ENCODE data around the gene RAPGEF3.

Gene RAPGEF3

GRCh38 chr12:47725091-47725772 lies 33.4 kb downstream of the RAPGEF3 start, which contains the start of gene ENDOU:
Gene ENDOU (minus strand): TSS chr12:47725490. CDS start chr12:47725413, 77 bp downstream.
- no peak for ATAC-seq
- TF ChIP-seq ARNTL (CRISPR knock-in tag; IDR thresholded peaks at IDR 0.05; ENCODE audit: borderline replicate concordance, low read depth) (no peak), SNAI2 (CRISPR knock-in tag; IDR thresholded peaks at IDR 0.05) (no peak), RARB (CRISPR knock-in tag; IDR thresholded peaks at IDR 0.05) (no peak), ZFP30 (CRISPR knock-in tag; IDR thresholded peaks at IDR 0.05) (no peak), PATZ1 (CRISPR knock-in tag; IDR thresholded peaks at IDR 0.05; ENCODE audit: borderline replicate concordance) (no peak), ZC3H10 (CRISPR knock-in tag; IDR thresholded peaks at IDR 0.05) (no peak), OSR1 (CRISPR knock-in tag; IDR thresholded peaks at IDR 0.05) (no peak), TCF4 (CRISPR knock-in tag; IDR thresholded peaks at IDR 0.05; ENCODE audit: borderline replicate concordance) (no peak), GLIS3 (CRISPR knock-in tag; IDR thresholded peaks at IDR 0.05) (no peak), TOX (CRISPR knock-in tag; IDR thresholded peaks at IDR 0.05; ENCODE audit: borderline replicate concordance) (no peak), CSDC2 (CRISPR knock-in tag; IDR thresholded peaks at IDR 0.05) (no peak), ESRRG (CRISPR knock-in tag; IDR thresholded peaks at IDR 0.05) (no peak), BACH2 (CRISPR knock-in tag; IDR thresholded peaks at IDR 0.05; ENCODE audit: borderline replicate concordance) (no peak), ZNF8 (CRISPR knock-in tag; IDR thresholded peaks at IDR 0.05) (no peak), ZNF565 (CRISPR knock-in tag; conservative IDR thresholded peaks at IDR 0.05; ENCODE audit: low read depth) (no peak)
- TF ChIP-seq, protein P1, sequence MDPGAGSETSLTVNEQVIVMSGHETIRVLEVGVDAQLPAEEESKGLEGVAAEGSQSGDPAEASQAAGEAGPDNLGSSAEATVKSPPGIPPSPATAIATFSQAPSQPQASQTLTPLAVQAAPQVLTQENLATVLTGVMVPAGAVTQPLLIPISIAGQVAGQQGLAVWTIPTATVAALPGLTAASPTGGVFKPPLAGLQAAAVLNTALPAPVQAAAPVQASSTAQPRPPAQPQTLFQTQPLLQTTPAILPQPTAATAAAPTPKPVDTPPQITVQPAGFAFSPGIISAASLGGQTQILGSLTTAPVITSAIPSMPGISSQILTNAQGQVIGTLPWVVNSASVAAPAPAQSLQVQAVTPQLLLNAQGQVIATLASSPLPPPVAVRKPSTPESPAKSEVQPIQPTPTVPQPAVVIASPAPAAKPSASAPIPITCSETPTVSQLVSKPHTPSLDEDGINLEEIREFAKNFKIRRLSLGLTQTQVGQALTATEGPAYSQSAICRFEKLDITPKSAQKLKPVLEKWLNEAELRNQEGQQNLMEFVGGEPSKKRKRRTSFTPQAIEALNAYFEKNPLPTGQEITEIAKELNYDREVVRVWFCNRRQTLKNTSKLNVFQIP (CRISPR knock-in tag; IDR thresholded peaks at IDR 0.05; ENCODE audit: borderline replicate concordance, low read depth), result no peak

DNA sequence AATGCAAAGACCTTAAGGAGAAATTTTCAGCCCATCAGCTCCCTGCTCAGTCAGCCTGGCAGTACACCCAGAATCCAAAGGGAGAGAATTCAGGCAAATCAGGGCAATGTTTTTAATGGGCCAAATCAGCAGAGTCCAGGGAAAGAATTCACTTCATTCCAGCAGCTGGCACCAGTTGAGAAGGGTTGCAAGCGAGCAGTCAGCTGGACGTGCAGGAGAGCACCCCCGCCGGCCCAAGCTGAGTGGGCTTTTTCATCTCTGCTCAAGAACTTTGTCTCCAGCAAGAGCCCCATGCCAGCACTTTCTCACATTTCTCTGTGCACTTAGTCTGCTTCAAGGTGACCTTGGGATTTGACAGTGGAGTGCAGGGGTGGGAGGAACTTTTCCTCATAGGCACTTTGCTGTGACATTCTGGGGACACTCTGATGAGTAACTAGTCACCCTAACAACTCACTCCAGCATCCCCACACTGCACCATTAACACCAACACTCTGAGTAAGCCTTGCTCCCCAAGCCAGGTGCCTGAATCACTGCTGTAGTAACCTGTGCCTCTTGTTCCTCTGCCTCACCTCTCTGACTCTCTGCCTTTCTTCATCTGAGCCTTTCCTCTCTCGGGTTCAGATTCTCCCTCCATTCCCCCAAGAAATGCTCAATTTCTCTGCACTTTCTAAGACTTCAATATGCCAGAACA lies 35.6 kb downstream of the RAPGEF3 start:
- no peak for TF ChIP-seq ZFP3 (CRISPR knock-in tag; IDR thresholded peaks at IDR 0.05)
- no peak for TF ChIP-seq ZFP30 (CRISPR knock-in tag; IDR thresholded peaks at IDR 0.05)
- no peak for TF ChIP-seq CREB5 (CRISPR knock-in tag; IDR thresholded peaks at IDR 0.05; ENCODE audit: low read depth)
- no peak for ATAC-seq

DNA sequence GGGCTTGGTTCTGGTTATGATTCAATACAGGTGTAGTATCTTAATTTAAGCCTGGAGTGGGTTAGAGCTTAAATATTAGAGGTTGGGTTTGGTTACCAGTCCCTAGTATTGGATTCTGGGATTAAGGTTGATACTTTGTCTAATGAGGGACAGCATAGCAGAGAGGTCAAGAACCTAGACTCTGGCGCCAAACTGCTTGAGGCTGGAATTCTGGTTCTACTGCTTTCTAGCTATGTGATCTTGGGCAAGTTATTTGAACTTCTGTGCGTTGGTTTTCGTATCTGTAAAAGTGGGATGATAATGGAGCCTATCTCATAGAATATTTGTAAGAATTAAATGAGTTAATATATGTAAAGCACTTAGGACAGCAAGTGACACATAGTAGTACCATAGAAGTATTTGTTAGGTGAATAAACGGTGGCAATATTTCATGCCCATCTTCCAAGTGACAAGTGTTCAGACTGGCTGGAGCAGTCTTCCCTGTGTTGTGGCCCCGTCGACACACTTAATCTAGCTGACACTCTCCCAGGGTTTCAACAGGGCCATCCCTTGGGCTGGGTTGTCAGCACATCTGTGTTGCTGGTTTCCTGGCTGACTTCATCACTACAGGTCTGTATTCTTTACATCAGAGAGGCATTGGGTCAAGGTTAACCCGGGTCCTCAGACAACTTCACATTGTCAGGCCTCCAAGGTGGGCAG lies 36.4 kb downstream of the RAPGEF3 start:
- no peak for ATAC-seq
- TF ChIP-seq GLIS3 (CRISPR knock-in tag; IDR thresholded peaks at IDR 0.05) (no peak), ZFP3 (CRISPR knock-in tag; IDR thresholded peaks at IDR 0.05) (no peak)

- TF ChIP-seq ZNF565 (CRISPR knock-in tag; conservative IDR thresholded peaks at IDR 0.05; ENCODE audit: low read depth) (no peak), ZC3H10 (CRISPR knock-in tag; IDR thresholded peaks at IDR 0.05) (no peak), BACH2 (CRISPR knock-in tag; IDR thresholded peaks at IDR 0.05; ENCODE audit: borderline replicate concordance) (no peak), ZNF70 (CRISPR knock-in tag; IDR thresholded peaks at IDR 0.05) (no peak)
- no peak for ATAC-seq
Measured at GRCh38 chr12:47721431-47721973, 37.2 kb downstream of the RAPGEF3 start.

GRCh38 chr12:47718531-47718930 lies 40.1 kb downstream of the RAPGEF3 start:
- no peak for ATAC-seq
- no peak for TF ChIP-seq ZNF565 (CRISPR knock-in tag; conservative IDR thresholded peaks at IDR 0.05; ENCODE audit: low read depth)
- no peak for TF ChIP-seq OSR1 (CRISPR knock-in tag; IDR thresholded peaks at IDR 0.05)
- no peak for TF ChIP-seq SNAI2 (CRISPR knock-in tag; IDR thresholded peaks at IDR 0.05)
- TF ChIP-seq BACH2 (CRISPR knock-in tag; IDR thresholded peaks at IDR 0.05; ENCODE audit: borderline replicate concordance), result no peak
- TF ChIP-seq GLIS3 (CRISPR knock-in tag; IDR thresholded peaks at IDR 0.05), result no peak
- no peak for TF ChIP-seq ZNF70 (CRISPR knock-in tag; IDR thresholded peaks at IDR 0.05)
- TF ChIP-seq PATZ1 (CRISPR knock-in tag; IDR thresholded peaks at IDR 0.05; ENCODE audit: borderline replicate concordance), result no peak
